Measurements from ENCODE around the gene ABI1. TPM values are rescaled to one million over a fixed set of nuclear protein-coding genes. Genes with fewer than 3 reads are reported as not detected.

Gene ABI1
- total RNA-seq, 1 experiment from 2014 or later, result 30.1 TPM

DNA sequence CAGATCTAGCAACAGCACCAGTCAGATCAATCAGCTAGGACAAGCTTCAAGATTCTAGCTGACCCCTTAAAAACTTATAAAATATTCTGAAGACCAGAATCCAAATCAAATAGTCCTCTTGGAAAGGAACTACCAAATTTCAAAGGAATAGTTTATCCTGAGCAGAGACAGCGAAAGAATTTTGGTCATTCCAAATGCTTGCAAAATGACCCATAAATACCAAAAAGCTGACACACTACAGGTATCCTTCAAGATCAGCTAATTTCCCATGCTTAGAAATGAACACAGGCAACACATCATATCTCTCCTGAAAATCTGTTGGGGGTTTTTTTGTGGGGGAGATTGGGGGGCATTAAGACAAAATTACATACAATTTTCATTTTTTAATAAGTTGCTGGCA is 84.5 kb downstream of the ABI1 start:
- DNase-seq (ENCODE audit: low spot score), result no peak

DNA sequence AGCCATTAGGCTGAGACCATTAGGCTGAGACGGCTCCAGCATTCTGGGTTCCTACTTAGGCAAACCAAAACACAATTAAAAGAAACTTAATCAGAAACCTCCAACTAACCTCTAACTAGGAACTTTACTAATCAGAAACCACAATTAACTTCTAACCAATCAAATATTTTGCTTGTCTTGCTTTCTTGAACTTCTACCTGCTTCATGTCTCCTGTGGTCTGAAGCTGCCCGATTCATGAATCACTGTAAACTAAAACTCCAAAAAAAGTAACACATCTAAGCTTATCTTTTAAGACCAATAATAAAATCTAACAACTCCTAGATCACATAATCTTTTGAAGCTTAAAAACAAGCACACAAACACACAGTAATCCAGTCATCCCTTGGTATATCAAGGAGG is 87.1 kb downstream of the ABI1 start:
- DNase-seq (ENCODE audit: low spot score), result no peak

DNA sequence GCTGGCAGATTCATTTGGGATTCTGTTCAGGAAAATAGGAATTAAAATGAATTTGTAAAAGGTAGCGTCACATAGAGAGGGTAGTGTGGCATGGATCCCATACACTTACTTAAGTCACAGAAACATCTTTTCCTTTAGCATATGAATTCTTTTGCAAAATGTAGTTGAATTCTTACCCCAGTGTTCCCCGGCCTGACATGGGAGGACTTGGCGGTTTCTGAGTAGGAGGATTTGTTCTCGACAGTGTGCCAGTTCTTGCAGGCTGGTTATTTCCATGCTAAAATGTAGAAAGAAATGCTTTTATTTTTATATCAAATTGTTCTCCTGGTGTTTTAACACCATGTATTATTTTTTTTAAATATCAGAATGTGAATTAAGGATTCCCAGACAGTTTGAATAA is 90.7 kb downstream of the ABI1 start:
- no peak for DNase-seq (ENCODE audit: low spot score)

DNA sequence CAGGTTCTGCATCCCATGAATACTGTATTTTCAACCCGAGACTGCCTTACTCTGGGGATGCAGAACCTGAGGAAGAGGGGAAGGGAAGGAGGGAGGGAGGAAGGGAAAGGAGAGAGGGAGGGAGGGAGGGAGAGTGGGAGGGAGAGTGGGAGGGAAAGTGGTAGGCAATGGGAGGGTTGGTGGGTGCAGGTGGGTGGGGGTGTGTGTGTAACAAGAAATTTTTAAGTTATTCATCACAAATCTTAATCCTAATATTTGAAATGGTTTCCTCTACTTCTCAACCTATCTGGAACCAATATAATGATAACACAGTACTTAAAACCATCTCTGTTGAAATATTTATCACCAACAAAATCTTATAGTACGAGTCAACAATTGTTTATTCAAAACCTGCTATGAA is 95.2 kb downstream of the ABI1 start:
- DNase-seq (ENCODE audit: low spot score), result no peak

DNA sequence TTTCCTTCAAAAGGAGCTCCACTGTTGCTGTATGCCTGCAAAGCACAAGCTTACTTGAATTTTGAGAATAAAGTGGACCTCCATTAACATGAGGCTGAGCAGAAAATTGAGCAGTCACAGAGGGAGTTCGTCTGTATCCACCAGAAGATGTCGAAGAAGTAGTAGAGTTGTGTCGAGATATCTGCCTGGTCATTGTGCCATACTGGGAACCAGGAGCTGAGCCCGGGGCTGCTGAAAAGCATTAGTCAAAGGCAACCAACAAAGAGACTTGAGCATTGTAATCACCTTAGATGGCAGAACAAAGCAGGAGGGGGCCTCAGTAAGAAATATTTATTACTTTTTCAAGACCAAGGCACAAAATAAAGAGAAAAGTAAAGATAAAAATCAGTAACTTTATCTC is 101.8 kb downstream of the ABI1 start:
- no peak for DNase-seq (ENCODE audit: low spot score)

DNA sequence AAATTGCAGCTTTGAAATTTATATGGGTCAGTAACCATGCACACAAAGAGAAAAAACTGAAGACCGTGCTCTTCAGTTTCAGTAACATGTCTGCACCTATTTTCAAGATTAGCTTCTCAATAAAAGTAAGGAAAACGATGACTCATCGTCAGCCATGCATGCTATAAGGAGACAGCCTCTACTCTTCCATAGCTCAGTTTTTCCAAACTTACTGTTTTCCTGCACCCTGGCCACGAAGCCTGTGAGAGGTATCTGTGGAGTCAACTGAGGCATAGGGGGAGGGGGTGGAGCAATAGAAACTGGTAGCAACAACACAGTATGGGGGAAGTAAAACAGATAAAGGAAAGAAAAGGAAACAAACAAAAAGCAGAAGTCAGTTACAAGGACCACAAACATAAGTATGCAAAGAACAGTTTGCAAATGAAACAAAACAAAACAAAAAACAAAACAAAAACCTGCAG is 105.3 kb downstream of the ABI1 start:
- DNase-seq (ENCODE audit: low spot score), result no peak

DNA sequence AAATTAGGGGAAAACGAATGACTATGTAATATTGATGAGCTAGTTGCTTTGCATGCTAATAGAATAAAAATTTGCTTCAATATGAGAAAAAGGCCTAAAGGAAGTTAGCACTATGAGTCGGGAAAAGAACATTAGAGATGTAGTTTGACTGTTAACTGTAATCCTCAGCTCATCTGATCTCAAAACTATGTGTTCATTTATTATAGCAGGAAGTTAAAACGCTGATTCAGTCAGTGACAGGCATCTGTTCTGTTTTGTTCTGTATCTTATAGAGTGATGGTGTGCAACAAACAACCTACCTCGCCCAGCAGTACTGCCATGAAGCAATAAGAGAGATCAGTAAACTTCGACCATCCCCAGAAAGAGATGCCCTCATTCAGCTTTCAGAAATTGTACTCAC is 114.7 kb downstream of the ABI1 start:
- DNase-seq (ENCODE audit: low spot score), result no peak

DNA sequence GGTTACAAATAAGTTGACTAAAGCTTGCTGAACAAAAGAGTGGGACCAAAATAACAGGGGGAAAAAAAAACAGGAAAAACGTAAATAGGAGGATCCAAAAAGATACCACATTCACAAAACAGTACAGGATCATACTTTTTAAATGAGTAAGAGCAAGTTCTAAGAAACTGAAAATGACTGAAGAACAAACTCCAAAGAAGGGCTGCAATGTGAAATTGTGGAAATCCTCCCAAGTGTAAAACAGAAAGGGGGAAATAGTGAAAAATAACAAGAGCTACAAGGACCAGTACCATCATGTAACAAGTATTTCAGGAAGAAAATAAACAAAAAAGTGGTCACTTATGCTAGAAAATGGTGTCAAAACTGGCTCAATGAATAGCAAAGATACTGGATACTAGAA is 116.9 kb downstream of the ABI1 start:
- DNase-seq (ENCODE audit: low spot score), result no peak

DNA sequence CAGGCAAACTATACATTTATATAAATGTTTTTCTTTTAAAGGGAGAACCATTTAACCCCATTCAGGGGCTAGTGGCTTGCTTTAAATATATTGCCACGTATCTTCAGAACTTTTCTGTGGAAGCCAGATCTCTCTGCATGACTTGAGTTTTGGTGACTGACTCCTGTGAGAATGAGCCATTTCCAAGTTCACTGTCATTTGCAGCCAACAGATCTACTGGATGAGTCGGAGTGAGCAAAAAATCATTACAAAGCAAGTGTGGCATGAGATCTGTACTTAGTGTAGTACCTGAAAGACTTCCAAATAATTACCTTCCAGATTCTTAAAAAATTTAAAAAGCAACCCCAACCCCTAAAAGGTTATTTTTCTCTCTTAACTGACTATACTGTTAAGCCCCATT is 117.7 kb downstream of the ABI1 start:
- DNase-seq (ENCODE audit: low spot score), result no peak

DNA sequence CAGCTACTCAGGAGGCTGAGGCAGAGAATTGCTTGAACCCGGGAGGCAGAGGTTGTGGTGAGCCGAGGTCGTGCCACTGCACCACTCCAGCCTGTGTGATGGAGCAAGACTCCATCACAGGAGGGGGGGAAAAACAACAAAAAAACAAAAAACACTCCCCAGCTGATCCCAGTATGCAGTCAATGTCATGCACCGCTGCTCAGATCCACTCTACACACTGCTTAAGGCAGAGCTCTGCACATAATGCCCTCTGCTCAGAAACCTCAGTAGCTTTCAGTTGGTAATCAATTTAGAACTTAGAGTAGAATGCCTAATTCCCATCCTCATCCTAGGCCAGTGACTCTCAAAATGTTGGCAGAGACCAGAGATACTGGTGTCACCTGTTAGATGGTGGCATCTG is 119.4 kb downstream of the ABI1 start:
- DNase-seq (ENCODE audit: low spot score), result no peak

DNA sequence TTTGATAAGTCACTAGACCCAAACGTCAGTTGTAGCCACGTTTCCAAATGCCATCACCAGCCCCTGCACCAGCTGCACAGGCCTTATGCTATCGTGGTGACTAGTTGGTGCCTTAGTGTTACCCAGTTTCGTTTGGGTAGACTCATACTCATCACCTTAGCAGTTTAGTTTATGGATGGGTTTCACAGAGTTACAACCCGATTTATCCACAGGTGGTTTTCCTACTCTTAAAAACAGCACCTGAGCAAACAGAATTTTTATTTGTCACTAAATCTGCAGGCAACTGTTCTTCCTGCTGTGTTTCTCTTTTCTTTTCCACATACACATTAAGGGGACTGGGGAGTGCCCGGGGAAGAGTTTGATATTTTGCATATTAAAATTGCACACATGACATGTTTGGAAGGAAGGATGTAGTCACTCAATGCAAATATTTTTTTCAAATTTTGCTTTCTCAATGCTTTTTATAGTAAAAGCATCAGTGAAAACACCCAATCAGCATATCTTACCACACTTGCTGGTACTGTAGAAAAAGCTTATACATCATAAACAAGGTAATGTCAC is 121.6 kb downstream of the ABI1 start:
- no peak for DNase-seq (ENCODE audit: low spot score)

DNA sequence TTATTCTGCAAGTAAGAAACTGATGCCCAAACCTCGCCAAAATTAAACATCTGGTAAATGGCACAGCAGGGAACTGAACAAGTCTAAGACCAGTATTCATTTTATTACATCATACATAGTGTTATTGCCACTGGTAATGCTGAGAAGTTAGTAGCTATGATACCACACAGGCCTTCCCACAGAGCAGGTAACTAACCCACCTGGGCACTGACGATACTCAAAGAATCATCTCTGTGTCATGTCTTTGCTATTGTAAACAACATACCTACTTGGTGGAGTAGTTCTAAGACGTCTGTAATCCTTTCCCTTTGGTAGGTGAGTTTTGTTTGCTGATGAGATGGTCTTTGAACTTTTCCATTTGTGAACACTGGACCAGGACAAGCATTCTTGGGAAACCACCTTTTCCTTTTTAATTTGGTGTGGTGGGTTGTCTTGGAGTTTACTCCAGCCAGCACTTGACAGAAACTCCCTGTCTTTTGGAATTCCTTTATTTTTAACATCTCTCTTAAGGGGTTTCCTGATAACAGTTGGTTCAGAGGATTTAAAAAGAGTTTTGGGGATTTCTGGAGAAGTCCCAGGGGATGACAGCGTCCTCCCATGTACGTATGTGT is 122.4 kb downstream of the ABI1 start:
- no peak for DNase-seq (ENCODE audit: low spot score)

DNA sequence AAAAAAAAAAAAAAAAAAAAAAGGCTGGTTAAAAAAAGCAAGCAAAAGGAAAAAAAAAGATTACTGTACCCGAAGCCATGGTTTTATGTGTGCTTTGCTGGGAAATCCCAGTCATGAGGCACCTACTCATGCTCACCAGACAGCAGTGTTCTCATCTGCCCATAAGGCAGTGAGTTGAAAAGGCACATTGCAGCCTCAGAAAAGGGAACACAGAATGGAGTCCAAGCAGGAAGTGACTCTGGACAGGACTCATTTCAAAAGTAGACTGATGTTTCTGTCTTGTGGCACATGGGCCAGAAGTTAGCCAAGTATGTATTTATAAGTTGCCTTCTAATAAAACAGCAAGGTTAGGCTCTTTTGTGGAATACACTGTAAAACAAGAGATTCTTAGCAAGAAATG is 123.0 kb downstream of the ABI1 start:
- DNase-seq (ENCODE audit: low spot score), result no peak

DNA sequence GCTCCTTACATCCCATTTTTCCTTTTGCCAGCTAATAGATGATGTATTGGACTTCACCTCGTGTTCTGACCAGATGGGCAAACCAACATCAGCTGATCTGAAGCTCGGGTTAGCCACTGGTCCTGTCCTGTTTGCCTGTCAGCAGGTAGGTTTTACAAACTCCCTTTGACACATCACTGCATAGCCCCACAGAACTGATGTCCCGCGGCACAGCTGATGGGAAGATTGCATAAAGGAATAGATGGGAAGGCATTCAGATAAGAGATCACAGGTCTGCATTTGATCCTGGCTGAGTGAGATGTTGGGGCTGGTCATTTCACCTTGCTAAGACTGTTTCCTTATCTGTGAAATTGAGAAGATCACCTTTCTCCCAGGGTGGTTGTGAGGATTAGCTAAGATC is 125.3 kb downstream of the ABI1 start:
- DNase-seq (ENCODE audit: low spot score), result no peak

DNA sequence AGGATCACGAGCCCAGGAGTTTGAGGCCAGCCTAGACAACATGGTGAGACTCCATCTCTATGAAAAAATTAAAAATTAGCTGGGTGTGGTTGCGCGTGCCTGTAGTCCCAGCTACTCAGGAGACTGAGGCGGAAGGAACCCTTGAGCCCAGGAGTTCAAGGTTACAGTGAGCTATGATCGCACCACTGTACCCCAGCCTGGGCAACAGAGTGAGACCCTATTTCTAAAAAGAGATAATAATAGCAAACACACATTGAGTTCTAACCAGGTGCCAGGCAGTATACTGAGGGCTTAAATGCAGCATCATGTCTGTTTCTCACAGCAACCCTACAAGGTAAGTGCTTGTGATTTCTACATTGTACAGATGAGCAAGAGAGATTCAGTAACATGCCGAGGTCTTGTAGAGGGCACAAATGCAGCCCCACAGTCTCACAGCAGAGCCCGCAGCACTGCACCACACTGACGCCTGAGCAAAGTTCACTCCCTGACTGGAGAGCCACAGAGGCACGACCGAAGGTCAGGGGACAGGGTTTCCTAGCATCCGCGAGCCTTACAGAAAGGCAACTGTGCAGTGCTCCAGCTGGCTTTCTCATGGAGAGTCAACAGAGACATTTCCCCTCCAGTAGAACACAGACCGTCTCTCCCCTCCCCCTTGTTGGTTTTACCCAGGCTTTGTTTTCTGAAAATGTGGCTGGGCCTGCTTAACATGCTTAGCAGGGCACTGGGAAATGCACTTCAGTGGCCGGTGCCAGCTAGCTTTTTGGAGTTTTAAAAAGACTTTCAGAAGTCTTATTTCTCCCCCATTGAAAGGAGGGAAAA is 126.8 kb downstream of the ABI1 start:
- no peak for DNase-seq (ENCODE audit: low spot score)

DNA sequence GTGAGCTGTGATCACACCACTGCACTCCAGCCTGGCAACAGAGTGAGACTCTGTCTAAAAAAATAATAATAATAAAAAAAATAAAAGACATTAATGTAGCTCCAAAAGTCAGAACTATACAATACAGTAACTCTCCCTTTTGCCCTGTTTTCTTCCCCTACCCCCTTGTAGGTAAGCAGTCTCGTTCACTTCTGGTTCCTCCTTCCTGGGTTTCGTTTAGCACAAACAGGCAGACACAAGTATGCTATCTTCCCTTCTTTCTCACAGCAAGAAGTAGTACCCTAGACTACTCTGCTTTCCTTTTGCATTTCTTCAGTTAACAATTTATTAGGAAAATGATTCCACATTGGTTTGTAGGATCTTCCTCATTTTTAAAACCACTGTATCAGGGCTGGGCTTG is 130.2 kb downstream of the ABI1 start:
- DNase-seq (ENCODE audit: low spot score), result no peak

DNA sequence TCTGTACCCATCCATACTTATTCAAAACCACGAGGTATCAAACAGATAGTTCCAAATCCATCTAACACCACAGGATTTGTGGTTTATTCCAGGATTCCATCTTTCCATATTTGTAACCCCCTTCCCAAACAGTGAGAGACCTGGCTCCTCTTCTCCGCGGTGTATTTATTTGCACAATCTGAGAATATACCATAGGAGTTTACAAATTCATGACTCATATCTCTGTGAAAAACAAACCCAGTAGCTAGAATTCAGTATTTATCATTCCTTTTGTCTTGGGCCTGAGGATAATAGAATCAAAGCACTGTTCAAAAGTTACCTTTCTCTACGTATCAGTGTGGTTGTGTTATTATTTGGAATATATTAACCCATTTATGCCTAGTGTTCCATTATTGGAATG is 131.4 kb downstream of the ABI1 start:
- DNase-seq (ENCODE audit: low spot score), result no peak

DNA sequence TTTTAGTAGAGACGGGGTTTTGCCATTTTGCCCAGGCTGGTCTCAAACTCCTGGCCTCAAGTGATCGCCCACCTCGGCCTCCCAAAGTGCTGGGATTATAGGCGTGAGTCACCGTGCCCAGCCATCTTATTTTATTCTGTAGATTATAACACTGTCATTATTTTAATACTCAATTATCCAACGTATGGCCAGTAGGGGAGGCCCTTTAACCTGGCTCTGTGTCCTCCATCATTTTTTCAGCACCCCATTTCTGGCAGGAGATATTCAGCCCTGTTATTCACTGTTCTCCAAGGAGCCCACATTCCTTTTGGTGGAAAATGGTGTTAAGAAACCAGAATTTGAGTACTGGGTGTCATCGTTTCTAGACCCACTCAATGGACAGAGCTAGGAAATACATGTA is 131.8 kb downstream of the ABI1 start:
- DNase-seq (ENCODE audit: low spot score), result no peak

DNA sequence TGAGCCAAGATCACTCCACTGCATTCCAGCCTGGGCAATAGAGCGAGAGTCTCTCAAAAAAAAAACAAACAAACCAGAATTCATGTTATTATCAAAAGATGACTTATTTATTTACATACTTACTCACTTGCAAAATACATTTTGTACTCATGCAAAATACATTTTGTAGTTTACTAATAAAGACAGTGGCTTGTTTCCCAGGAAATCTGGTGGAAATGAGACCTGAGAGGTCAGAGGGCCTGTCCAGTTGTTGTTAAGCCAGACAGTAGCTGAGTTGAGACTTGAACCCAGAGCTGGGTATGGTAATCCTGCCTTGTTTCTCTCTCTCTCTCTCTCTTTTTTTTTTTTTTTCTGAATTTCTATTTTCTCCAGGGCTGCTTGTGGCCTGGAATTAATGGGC is 133.8 kb downstream of the ABI1 start:
- no peak for DNase-seq (ENCODE audit: low spot score)

DNA sequence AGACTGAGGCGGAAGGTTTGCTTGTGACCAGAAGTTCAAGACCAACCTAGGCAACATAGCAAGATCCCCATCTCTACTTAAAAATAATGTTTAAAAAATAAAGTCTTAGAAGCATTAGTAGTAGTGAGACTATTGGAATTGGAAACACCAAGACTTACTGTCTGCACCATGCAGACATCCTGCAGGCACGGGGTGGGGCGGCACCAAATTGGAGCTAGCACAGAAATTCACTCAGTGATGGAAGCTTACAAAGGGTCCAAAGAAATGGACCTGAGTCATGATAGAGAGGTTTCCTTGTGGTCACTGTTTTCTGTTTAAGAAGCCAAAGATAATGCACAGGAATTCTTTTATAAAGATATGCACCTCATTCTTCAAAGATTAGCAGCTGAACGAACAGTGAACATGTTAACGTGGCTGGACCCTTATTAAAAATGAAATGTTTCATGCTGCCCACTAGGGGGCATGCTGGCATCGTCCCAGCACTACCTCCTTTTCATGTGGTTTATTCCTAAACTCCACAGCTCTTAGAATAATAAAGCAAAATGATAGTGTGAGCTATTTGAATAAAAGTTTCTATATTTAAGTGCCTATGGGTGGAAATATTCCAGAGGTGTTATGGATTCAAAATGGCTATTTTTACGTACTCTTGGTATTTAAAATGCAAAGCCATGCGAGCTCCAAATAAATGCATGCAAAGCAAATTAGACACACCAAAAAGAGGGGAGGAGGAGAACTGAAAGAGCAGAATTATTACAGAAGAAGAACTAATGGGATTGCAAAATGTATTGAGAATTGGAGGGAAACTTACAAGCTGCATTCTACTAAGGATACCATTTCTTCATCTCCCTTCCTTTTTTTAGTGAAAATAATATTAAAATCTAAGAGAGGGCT is 134.7 kb downstream of the ABI1 start:
- DNase-seq (ENCODE audit: low spot score), result peak; percentile 41

DNA sequence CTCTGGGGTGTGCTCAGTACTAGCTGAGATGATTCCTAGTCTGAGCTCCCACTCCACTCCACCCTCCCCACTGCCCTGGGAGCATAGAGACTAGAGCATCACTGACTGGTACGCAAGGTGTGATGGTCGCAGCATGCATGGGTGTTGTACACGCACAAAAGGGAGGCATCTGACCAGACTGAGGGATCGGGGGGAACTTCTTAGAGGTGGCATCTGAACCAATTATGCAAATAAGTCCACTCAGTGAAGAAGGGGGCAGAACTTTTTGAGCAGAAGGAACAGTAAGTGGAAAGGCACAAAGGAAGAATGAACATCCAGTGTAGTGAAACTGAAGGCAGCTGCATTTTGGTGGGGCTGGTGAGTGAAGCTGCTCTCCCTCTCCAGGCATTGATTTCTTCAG is 137.7 kb downstream of the ABI1 start:
- no peak for DNase-seq (ENCODE audit: low spot score)

DNA sequence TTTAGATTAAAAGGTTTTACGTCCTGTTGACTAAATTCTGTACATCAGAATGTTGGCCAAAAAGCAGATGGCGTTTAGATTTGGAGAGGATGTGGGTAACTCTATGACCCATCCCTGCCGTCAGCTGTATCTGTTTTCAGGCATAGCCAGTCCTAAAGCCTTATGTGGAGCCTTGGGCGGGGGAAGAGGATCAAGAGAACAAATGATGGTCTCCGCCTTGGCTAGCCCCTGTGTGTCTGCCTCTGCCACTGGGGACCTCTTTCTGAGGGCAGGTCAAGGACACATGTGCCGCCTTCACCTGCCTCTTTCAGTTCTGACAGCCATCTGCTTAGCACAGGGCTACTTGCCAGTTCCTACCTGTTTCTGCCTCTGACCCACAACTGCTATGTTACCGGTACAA is 139.2 kb downstream of the ABI1 start:
- no peak for DNase-seq (ENCODE audit: low spot score)

Data from HT-29 (cell line).